G401 (cell line): Measurements from ENCODE around the gene NDST1. TPM values are rescaled to one million over a fixed set of nuclear protein-coding genes. Genes with fewer than 3 reads are reported as not detected.

Source experiments
- DNase-seq: peaks from one replicate; pipeline ENCODE4 v3.0.0-alpha.2; 2015; ENCODE audit warnings: low spot score
- in situ Hi-C: cut with HindIII; loops from 2 replicates; pipeline ENCODE4 v1.10.0; 2016; ENCODE audit warnings: low sequenced_read_pairs, mixed read lengths
- total RNA-seq: library from RNA; depleted of rRNA; stranded (reverse); fragments of >200 nt; shearing (Covaris generic); gene quantifications from 2 replicates; pipeline ENCODE4 v1.2.3, GENCODE V29; 2014

NDST1 gene
- total RNA-seq, 1 experiment from 2014 or later, result 76.0 TPM

- DNase-seq, result no peak
- in situ Hi-C loops, result no loop called here
These were observed 68.0 kb downstream of the NDST1 start for GRCh38 chr5:150575745-150576448.

- no peak for DNase-seq
- in situ Hi-C loops, result no loop called here
These were observed 68.6 kb downstream of the NDST1 start for GRCh38 chr5:150576449-150576949.

GRCh38 chr5:150577378-150578139 lies 69.6 kb downstream of the NDST1 start:
- in situ Hi-C loops, result no loop called here
- no peak for DNase-seq

GRCh38 chr5:150578781-150579461 lies 71.0 kb downstream of the NDST1 start:
- in situ Hi-C loops, result no loop called here
- DNase-seq, result no peak

- in situ Hi-C loops, result no loop called here
These were observed 71.8 kb downstream of the NDST1 start for GRCh38 chr5:150579462-150580400.

GRCh38 chr5:150580917-150581316 lies 73.0 kb downstream of the NDST1 start:
- no peak for DNase-seq
- in situ Hi-C loops, result no loop called here

More at GRCh38 chr5:150579462-150580400, 71.8 kb downstream of the NDST1 start:
- DNase-seq, result no peak

GRCh38 chr5:150582241-150583109 lies 74.5 kb downstream of the NDST1 start:
- in situ Hi-C loops, result no loop called here
- no peak for DNase-seq

- in situ Hi-C loops, result no loop called here
- no peak for DNase-seq
These were observed 75.8 kb downstream of the NDST1 start for GRCh38 chr5:150583541-150584225.

GRCh38 chr5:150584556-150585335 lies 76.8 kb downstream of the NDST1 start:
- in situ Hi-C loops, result no loop called here

GRCh38 chr5:150585781-150586341 lies 77.9 kb downstream of the NDST1 start:
- in situ Hi-C loops, result no loop called here
- no peak for DNase-seq

More at GRCh38 chr5:150584556-150585335, 76.8 kb downstream of the NDST1 start:
- no peak for DNase-seq

- no peak for DNase-seq
- in situ Hi-C loops, result no loop called here
These were observed 79.1 kb downstream of the NDST1 start for GRCh38 chr5:150587016-150587415.

GRCh38 chr5:150587856-150588595 lies 80.1 kb downstream of the NDST1 start:
- in situ Hi-C loops, result no loop called here
- DNase-seq, result no peak

GRCh38 chr5:150588596-150588890 lies 80.6 kb downstream of the NDST1 start:
- no peak for DNase-seq
- in situ Hi-C loops, result no loop called here

- in situ Hi-C loops, result no loop called here
- peak; percentile 12 for DNase-seq
These were observed 82.1 kb downstream of the NDST1 start for GRCh38 chr5:150589862-150590601.

GRCh38 chr5:150590979-150591695 lies 83.2 kb downstream of the NDST1 start:
- DNase-seq, result no peak
- in situ Hi-C loops, result no loop called here
